ENCODE results near the gene VPS54.
"Not testable (repeated sequence)": the region's sequence is repeated elsewhere in the genome, so short reads cannot be mapped to it uniquely, and the experiment has no call there.

Gene VPS54

DNA sequence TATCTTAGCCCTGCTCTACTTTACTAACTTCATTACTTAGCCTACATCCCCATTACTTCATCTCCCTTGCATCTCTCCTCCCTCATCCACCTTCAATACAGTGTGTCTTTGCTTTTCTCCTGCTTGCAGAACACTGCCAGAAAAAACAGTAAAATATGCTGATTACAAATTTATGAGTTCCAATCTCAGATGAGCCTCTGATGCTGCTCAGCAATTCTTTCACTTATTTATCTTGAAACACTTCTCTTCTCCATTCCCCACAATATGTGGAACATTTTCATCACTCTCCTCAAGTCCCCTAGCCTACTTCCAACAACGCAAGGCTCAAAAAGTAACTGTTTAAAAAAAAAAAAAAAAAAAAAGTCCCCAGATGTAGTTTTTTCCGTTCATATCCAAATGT is 7.1 kb downstream of the VPS54 start:
- Mint-ChIP-seq H3K27me3 (no peaks in the 10 kb centered on the region), H3K4me3 (no peak overlapping the region), H3K27ac (peak overlapping the region; percentile 4), H3K9me3 (no peaks in the 10 kb centered on the region), H3K36me3 (ENCODE audit: low read depth) (peaks cover 11% of the 10 kb centered on the region), H3K4me1 (ENCODE audit: low read depth) (peaks cover 46% of the 10 kb centered on the region)
- DNase-seq: no peak

- no peaks in the 10 kb centered on the region for H3K27me3 Mint-ChIP-seq
- DNase-seq: no peak
- H3K36me3 Mint-ChIP-seq (ENCODE audit: low read depth): peaks cover 15% of the 10 kb centered on the region
- H3K4me3 Mint-ChIP-seq: no peak overlapping the region
- H3K9me3 Mint-ChIP-seq: no peaks in the 10 kb centered on the region
- H3K4me1 Mint-ChIP-seq (ENCODE audit: low read depth): peaks cover 36% of the 10 kb centered on the region
- H3K27ac Mint-ChIP-seq: peak overlapping the region; percentile 12
Measured at GRCh38 chr2:64008434-64009009, 10.7 kb downstream of the VPS54 start.

GRCh38 chr2:64007924-64008323 is 11.3 kb downstream of the VPS54 start:
- H3K27me3 Mint-ChIP-seq: no peaks in the 10 kb centered on the region
- peaks cover 38% of the 10 kb centered on the region for H3K4me1 Mint-ChIP-seq (ENCODE audit: low read depth)
- no peaks in the 10 kb centered on the region for H3K9me3 Mint-ChIP-seq
- H3K4me3 Mint-ChIP-seq: no peak overlapping the region
- DNase-seq: no peak
- peaks cover 15% of the 10 kb centered on the region for H3K36me3 Mint-ChIP-seq (ENCODE audit: low read depth)
- no peak overlapping the region for H3K27ac Mint-ChIP-seq

- Mint-ChIP-seq H3K27ac (no peak overlapping the region), H3K36me3 (ENCODE audit: low read depth) (peaks cover 24% of the 10 kb centered on the region), H3K9me3 (no peaks in the 10 kb centered on the region), H3K4me3 (no peak overlapping the region), H3K27me3 (no peaks in the 10 kb centered on the region), H3K4me1 (ENCODE audit: low read depth) (peaks cover 35% of the 10 kb centered on the region)
- no peak for DNase-seq
Measured at GRCh38 chr2:64005707-64006356, 13.4 kb downstream of the VPS54 start.

DNA sequence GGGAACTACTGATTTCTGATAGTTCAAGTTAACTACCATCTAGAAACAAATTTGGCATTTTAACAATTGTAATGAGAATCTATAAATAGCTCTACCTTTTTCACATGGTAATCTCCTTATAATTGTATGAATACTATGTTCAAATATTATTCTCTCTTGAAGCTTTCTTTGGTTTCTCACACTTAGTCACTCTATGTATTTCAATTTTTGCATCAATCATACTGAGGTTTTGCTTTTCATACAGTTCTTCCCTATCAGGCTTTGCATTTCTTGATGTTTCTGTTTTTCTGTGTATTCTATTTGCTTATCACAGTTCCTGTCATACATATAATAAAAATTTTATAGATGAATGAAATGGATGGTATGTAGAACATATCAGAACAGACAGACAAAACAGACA is 16.0 kb downstream of the VPS54 start:
- Mint-ChIP-seq H3K27me3 (no peaks in the 10 kb centered on the region), H3K36me3 (ENCODE audit: low read depth) (peaks cover 34% of the 10 kb centered on the region), H3K4me3 (no peak overlapping the region), H3K27ac (peak overlapping the region; percentile 17), H3K4me1 (ENCODE audit: low read depth) (peaks cover 27% of the 10 kb centered on the region), H3K9me3 (peaks cover 2% of the 10 kb centered on the region)
- no peak for DNase-seq

GRCh38 chr2:64001382-64002101 is 17.7 kb downstream of the VPS54 start:
- DNase-seq: no peak
- no peak overlapping the region for H3K27ac Mint-ChIP-seq
- H3K4me3 Mint-ChIP-seq: no peak overlapping the region
- H3K4me1 Mint-ChIP-seq (ENCODE audit: low read depth): peaks cover 17% of the 10 kb centered on the region
- H3K9me3 Mint-ChIP-seq: peaks cover 15% of the 10 kb centered on the region
- H3K27me3 Mint-ChIP-seq: no peaks in the 10 kb centered on the region
- H3K36me3 Mint-ChIP-seq (ENCODE audit: low read depth): peaks cover 29% of the 10 kb centered on the region

DNA sequence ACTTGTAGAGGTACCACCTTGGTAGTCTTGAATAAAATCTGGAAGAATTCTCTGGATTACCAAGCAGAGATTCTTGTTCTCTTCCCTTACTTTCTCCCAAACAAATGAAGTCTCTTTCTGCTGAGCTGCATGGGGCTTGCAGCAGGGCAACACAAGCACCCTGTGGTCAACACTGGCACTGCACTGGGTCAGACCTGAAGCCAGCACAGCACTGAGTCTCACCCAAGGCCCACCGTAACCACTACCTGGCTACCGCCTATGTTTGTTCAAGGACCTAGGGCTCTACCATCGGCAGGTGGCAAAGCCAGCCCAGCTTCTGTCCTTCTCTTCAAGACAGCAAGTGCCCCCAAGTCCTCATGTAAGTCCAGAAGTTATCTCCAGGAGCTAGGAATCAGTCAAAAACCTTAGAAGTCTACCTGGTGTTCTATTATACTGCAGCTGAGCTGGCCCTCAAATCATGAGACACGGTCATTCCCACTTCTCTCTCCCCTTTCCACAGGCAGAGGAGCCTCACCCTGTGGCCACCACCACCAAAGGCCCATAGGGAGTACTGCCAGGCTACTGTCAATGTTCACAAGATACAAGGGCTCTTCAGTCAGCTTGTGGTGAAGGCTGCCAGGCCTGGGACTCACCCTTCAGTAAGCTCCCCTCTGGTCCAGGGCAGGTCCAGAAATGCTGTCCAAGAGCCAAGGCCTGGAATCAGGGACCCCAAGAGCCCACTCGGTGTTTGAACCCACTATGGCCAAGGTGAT is 18.4 kb downstream of the VPS54 start:
- peaks cover 29% of the 10 kb centered on the region for H3K36me3 Mint-ChIP-seq (ENCODE audit: low read depth)
- H3K27ac Mint-ChIP-seq: no peak overlapping the region
- no peak overlapping the region for H3K4me3 Mint-ChIP-seq
- DNase-seq: no peak
- H3K4me1 Mint-ChIP-seq (ENCODE audit: low read depth): peaks cover 17% of the 10 kb centered on the region
- no peaks in the 10 kb centered on the region for H3K27me3 Mint-ChIP-seq
- H3K9me3 Mint-ChIP-seq: peaks cover 15% of the 10 kb centered on the region

DNA sequence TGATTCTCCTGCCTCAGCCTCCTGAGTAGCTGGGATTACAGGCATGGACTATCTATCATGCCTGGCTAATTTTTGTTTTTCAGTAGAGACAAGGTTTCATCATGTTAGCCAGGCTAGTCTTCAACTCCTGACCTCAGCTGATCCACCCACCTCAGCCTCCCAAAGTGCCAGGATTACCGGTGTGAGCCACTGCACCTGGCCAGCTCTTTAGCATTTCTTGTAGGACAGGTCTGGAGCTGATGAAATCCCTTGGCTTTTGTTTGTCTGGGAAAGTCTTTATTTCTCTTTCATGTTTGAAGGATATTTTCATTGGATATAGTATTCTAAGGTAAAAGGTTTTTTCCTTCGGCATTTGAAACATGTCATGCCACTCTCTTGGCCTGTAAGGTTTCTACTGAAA is 20.2 kb downstream of the VPS54 start:
- no peak for DNase-seq
- Mint-ChIP-seq H3K27me3 (no peaks in the 10 kb centered on the region), H3K9me3 (peaks cover 15% of the 10 kb centered on the region), H3K36me3 (ENCODE audit: low read depth) (peaks cover 33% of the 10 kb centered on the region), H3K4me1 (ENCODE audit: low read depth) (peaks cover 31% of the 10 kb centered on the region), H3K4me3 (no peak overlapping the region), H3K27ac (no peak overlapping the region)

DNA sequence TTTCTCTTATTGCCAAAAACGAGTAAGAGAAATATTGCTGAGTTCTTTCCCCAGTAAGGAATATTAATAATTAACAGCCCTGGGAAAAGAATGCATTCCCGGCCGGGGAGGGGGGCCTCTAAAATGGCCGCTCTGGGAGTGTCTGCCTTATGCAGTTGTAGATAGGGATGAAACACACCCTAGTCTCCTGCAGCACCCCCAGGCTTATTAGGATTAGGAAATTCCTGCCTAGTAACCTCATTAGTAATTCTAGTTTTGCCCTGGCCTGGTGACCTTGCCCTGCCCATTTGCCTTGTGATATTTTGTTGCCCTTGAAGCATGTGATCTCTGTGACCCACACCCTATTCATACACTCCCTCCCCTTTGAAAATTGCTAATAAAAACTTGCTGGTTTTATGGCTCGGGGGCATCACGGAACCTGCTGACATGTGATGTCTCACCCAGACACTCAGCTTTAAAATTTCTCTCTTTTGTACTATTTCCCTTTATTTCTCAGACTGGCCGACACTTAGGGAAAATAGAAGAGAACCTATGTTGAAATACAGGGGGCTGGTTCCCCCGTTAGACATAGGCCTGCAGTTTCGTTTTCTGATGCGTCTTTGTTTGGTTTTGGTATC is 22.5 kb downstream of the VPS54 start:
- peaks cover 15% of the 10 kb centered on the region for H3K9me3 Mint-ChIP-seq
- not testable (repeated sequence) for H3K4me3 Mint-ChIP-seq, DNase-seq, H3K27me3 Mint-ChIP-seq, H3K27ac Mint-ChIP-seq
- H3K4me1 Mint-ChIP-seq (ENCODE audit: low read depth): peaks cover 18% of the 10 kb centered on the region
- H3K36me3 Mint-ChIP-seq (ENCODE audit: low read depth): peaks cover 27% of the 10 kb centered on the region

GRCh38 chr2:63994329-63995070 is 24.7 kb downstream of the VPS54 start:
- Mint-ChIP-seq H3K9me3 (peaks cover 21% of the 10 kb centered on the region), H3K36me3 (ENCODE audit: low read depth) (peaks cover 22% of the 10 kb centered on the region), H3K4me1 (ENCODE audit: low read depth) (peaks cover 18% of the 10 kb centered on the region)
- DNase-seq, H3K4me3 Mint-ChIP-seq, H3K27me3 Mint-ChIP-seq, H3K27ac Mint-ChIP-seq: not testable (repeated sequence)

DNA sequence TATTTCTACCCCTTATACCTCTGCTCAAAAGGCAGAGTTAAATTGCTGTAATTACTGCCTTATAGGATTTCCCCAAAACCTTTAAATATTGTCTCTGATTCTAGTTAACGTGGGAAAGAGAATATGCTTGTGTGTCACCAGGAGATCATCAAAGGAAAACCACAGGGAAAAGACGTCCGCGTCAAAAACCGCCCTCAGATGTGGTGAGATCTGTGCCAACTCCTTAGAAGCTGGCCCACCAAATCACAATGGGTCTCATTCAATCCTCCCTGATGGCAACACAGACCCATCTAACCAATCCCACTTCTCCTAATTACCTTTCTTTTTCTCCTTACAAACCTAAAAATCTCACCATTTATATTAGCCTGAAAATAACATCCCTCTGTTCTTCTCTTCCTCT is 25.4 kb downstream of the VPS54 start:
- H3K36me3 Mint-ChIP-seq (ENCODE audit: low read depth): peaks cover 22% of the 10 kb centered on the region
- H3K4me1 Mint-ChIP-seq (ENCODE audit: low read depth): peaks cover 18% of the 10 kb centered on the region
- H3K4me3 Mint-ChIP-seq: no peak overlapping the region
- no peak for DNase-seq
- no peak overlapping the region for H3K27ac Mint-ChIP-seq
- H3K9me3 Mint-ChIP-seq: peaks cover 21% of the 10 kb centered on the region
- no peaks in the 10 kb centered on the region for H3K27me3 Mint-ChIP-seq

DNA sequence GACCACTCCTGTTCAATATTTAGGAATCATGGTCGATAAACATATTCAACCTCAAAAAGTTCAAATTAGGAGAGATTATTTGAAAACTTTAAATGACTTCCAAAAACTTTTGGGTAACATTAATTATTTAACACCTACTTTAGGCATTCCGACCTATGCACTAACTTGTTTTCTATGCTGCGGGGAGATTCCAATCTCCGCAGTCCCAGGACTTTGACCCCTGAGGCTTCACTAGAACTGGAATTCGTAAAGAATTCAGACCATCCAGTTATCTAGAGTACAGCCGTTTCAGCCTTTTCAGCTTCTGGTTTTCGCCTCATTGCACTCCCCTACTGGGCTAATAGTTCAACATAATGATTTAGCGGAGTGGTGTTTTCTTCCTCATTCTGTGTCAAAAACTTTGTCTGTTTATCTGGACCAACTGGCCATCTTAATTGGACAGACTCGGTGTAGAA is 26.1 kb downstream of the VPS54 start:
- H3K4me1 Mint-ChIP-seq (ENCODE audit: low read depth): peaks cover 18% of the 10 kb centered on the region
- peaks cover 18% of the 10 kb centered on the region for H3K9me3 Mint-ChIP-seq
- H3K27ac Mint-ChIP-seq, DNase-seq, H3K4me3 Mint-ChIP-seq, H3K27me3 Mint-ChIP-seq: not testable (repeated sequence)
- H3K36me3 Mint-ChIP-seq (ENCODE audit: low read depth): peaks cover 20% of the 10 kb centered on the region

- no peak overlapping the region for H3K27ac Mint-ChIP-seq
- H3K9me3 Mint-ChIP-seq: peaks cover 11% of the 10 kb centered on the region
- H3K27me3 Mint-ChIP-seq: no peaks in the 10 kb centered on the region
- H3K36me3 Mint-ChIP-seq (ENCODE audit: low read depth): peaks cover 20% of the 10 kb centered on the region
- no peak for DNase-seq
- no peak overlapping the region for H3K4me3 Mint-ChIP-seq
- H3K4me1 Mint-ChIP-seq (ENCODE audit: low read depth): peaks cover 20% of the 10 kb centered on the region
Measured at GRCh38 chr2:63992061-63992685, 27.1 kb downstream of the VPS54 start.
